ENCODE results near the gene MKNK2. TPM values are rescaled to one million over a fixed set of nuclear protein-coding genes. Genes with fewer than 3 reads are reported as not detected.

Gene MKNK2
- total and polyA plus RNA-seq, 2 of the 13 experiments (the other 11 are each of a cell fraction or from before 2014, with no cell fraction given): 44.9 to 112 TPM

DNA sequence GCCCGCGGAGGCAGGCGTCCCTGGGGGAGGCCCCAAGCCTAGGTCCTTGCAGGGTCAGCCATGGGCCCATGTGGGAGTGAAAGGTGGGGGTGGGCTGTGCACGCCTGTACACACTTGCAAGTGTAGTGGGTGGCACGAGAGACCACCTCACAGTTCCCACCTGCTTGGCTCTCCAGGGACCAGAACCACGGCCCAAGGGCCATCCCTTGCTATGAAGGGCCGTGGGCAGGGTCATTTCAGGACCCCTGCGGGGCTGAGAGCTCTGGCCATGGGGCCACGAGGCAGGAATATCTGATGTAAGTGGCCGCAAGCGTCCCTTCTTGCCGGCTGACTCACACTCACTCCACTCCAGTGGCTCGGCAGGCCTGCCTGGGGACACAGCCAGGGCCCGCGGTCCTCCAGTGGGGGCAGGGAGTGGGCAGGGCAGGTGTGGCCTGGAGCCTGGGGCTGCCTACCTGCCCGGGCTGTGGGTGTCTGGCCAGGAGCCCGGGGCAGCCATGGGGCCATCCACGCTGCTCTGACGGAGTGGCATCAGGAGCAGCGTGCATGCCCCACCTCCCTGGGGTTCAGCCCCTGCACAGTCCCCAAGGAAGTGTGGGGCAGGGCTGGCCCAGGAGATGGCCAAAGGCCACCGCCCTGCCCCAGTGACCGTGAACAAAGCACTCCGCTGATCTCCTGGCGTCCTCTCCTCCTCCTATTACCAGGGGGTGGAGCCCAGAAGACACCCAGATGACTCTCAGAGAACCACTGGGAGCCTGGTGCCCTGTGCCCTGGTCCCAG lies 8.6 kb upstream of the MKNK2 start (continued):
- TF ChIP-seq ZNF800 (CRISPR knock-in tag; IDR thresholded peaks at IDR 0.05) (no peak), KDM3A (CRISPR knock-in tag; IDR thresholded peaks at IDR 0.05; ENCODE audit: low read depth) (peak; percentile 78), HNRNPH1 (optimal IDR thresholded peaks at IDR 0.05; ENCODE audit: low read depth, low read length) (no peak), ZNF703 (CRISPR knock-in tag; IDR thresholded peaks at IDR 0.05; ENCODE audit: borderline replicate concordance) (no peak), ZNF577 (CRISPR knock-in tag; IDR thresholded peaks at IDR 0.05; ENCODE audit: borderline replicate concordance, low read depth) (no peak), MEIS2 (CRISPR knock-in tag; IDR thresholded peaks at IDR 0.05) (peak; percentile 41; the same call in 1 of the 2 replicates), KLF9 (CRISPR knock-in tag; IDR thresholded peaks at IDR 0.05; ENCODE audit: low read depth) (0 out of 2 replicates have a peak, but pooled peaks have one; percentile 54), SP1 (IDR thresholded peaks at IDR 0.05) (no peak), SP1 (CRISPR knock-in tag; IDR thresholded peaks at IDR 0.05) (peak; percentile 60), ZSCAN25 (CRISPR knock-in tag; IDR thresholded peaks at IDR 0.05) (peak; percentile 85), JUNB (CRISPR knock-in tag; IDR thresholded peaks at IDR 0.05; ENCODE audit: borderline replicate concordance) (no peak), ZNF607 (CRISPR knock-in tag; IDR thresholded peaks at IDR 0.05; ENCODE audit: borderline replicate concordance) (peak; percentile 71; the same call in 1 of the 2 replicates), MYC (CRISPR knock-in tag; IDR thresholded peaks at IDR 0.05; ENCODE audit: borderline replicate concordance) (peak; percentile 95), JDP2 (CRISPR knock-in tag; IDR thresholded peaks at IDR 0.05; ENCODE audit: borderline replicate concordance) (no peak), ZNF614 (CRISPR knock-in tag; IDR thresholded peaks at IDR 0.05; ENCODE audit: borderline replicate concordance) (peak; percentile 57; the same call in 1 of the 2 replicates), ZBTB38 (CRISPR knock-in tag; IDR thresholded peaks at IDR 0.05) (peak; percentile 39; the same call in 1 of the 2 replicates), ARID2 (CRISPR knock-in tag; IDR thresholded peaks at IDR 0.05; ENCODE audit: borderline replicate concordance) (peak; percentile 70; the same call in 1 of the 2 replicates)
- TF ChIP-seq, protein P1, sequence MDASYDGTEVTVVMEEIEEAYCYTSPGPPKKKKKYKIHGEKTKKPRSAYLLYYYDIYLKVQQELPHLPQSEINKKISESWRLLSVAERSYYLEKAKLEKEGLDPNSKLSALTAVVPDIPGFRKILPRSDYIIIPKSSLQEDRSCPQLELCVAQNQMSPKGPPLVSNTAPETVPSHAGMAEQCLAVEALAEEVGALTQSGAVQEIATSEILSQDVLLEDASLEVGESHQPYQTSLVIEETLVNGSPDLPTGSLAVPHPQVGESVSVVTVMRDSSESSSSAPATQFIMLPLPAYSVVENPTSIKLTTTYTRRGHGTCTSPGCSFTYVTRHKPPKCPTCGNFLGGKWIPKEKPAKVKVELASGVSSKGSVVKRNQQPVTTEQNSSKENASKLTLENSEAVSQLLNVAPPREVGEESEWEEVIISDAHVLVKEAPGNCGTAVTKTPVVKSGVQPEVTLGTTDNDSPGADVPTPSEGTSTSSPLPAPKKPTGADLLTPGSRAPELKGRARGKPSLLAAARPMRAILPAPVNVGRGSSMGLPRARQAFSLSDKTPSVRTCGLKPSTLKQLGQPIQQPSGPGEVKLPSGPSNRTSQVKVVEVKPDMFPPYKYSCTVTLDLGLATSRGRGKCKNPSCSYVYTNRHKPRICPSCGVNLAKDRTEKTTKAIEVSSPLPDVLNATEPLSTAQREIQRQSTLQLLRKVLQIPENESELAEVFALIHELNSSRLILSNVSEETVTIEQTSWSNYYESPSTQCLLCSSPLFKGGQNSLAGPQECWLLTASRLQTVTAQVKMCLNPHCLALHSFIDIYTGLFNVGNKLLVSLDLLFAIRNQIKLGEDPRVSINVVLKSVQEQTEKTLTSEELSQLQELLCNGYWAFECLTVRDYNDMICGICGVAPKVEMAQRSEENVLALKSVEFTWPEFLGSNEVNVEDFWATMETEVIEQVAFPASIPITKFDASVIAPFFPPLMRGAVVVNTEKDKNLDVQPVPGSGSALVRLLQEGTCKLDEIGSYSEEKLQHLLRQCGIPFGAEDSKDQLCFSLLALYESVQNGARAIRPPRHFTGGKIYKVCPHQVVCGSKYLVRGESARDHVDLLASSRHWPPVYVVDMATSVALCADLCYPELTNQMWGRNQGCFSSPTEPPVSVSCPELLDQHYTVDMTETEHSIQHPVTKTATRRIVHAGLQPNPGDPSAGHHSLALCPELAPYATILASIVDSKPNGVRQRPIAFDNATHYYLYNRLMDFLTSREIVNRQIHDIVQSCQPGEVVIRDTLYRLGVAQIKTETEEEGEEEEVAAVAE (CRISPR knock-in tag; IDR thresholded peaks at IDR 0.05; ENCODE audit: borderline replicate concordance): no peak; the same call in 1 of the 2 replicates
- TF ChIP-seq, protein P2, sequence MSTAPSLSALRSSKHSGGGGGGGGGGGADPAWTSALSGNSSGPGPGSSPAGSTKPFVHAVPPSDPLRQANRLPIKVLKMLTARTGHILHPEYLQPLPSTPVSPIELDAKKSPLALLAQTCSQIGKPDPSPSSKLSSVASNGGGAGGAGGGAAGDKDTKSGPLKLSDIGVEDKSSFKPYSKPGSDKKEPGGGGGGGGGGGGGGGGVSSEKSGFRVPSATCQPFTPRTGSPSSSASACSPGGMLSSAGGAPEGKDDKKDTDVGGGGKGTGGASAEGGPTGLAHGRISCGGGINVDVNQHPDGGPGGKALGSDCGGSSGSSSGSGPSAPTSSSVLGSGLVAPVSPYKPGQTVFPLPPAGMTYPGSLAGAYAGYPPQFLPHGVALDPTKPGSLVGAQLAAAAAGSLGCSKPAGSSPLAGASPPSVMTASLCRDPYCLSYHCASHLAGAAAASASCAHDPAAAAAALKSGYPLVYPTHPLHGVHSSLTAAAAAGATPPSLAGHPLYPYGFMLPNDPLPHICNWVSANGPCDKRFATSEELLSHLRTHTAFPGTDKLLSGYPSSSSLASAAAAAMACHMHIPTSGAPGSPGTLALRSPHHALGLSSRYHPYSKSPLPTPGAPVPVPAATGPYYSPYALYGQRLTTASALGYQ (CRISPR knock-in tag; IDR thresholded peaks at IDR 0.05): 0 out of 2 replicates have a peak, but pooled peaks have one; percentile 14

All from HepG2 (cell line).